ENCODE data around the gene TMEM17. TPM values are rescaled to one million over a fixed set of nuclear protein-coding genes. Genes with fewer than 3 reads are reported as not detected.

TMEM17 gene
- polyA plus RNA-seq (2012; rRNA removed) = 5.5 and 8.6 TPM in 2 replicates
- polyA plus RNA-seq (2012; cell fraction: cytosol; rRNA removed) = 8.2 and 9.5 TPM in 2 replicates
- 3.7 and 8.5 TPM in 2 replicates for polyA plus RNA-seq (2012; cell fraction: nucleus; rRNA removed)

GRCh38 chr2:62505750-62506420, at the start of gene TMEM17:
Gene TMEM17 (minus strand): TSS chr2:62506195. CDS start chr2:62506129, 66 bp downstream.
- H3K9ac ChIP-seq = peak within 1 kb of the TSS; percentile 65

More at GRCh38 chr2:62505750-62506420, at the start of gene TMEM17:
- 0% methylated on average over 12 of the region's 68 CpGs for WGBS (ENCODE audit: low lambda C conversion rate)
- peaks cover 0 to 2% of the 10 kb centered on the region in 2 experiments for H3K36me3 ChIP-seq (replicated peaks in 1 of 2; ENCODE audit: control insufficient read depth in 1 of 2, insufficient read depth in 2 of 2, low read length in 1 of 2)
- H3K9me3 ChIP-seq = no peaks in the 10 kb centered on the region
- H3K27ac ChIP-seq (ENCODE audit: low read depth in 2 of 2, low read length in 1 of 2) = peak within 1 kb of the TSS; percentile 73 to 98
- H3K4me2 ChIP-seq = peak within 1 kb of the TSS; percentile 31
- H3F3A ChIP-seq (replicated peaks; ENCODE audit: insufficient read depth) = peaks cover 28% of the 10 kb centered on the region
- H3K79me2 ChIP-seq (ENCODE audit: insufficient read depth) = no peaks in the 10 kb centered on the region
- H3K9me2 ChIP-seq = no peaks in the 10 kb centered on the region
- peak within 1 kb of the TSS; percentile 62 to 74 for H3K4me3 ChIP-seq (ENCODE audit: low read depth in 2 of 2, low read length in 1 of 2)
- peak; percentile 94 for DNase-seq
- POLR2A ChIA-PET = interaction anchor here (0.7 to 0.9 kb wide), 4 partner anchors 12 to 550 kb away, joined by 3 to 4 read pairs (median 4); no protein-coding TSS in a partner anchor
- H3K4me1 ChIP-seq (ENCODE audit: control insufficient read depth in 1 of 2, insufficient read depth in 2 of 2, low read depth in 1 of 2, low read length in 1 of 2) = peaks cover 0 to 9% of the 10 kb centered on the region in 2 experiments; a peak in 2 of 4 replicates
- CTCF ChIA-PET = interaction anchor here (1.0 to 1.4 kb wide), 5 partner anchors 48 to 282 kb away, joined by 3 to 7 read pairs (median 4); no protein-coding TSS in a partner anchor
- H4K20me1 ChIP-seq (ENCODE audit: insufficient read depth) = no peaks in the 10 kb centered on the region
- H2AFZ ChIP-seq (ENCODE audit: low read depth) = peak within 1 kb of the TSS; percentile 93
- no peak for TF ChIP-seq RFX5 (IDR thresholded peaks at IDR 0.05; ENCODE audit: low read length)
- peak in 1 of 2 experiments; percentile 29; a peak in 1 of 4 replicates for TF ChIP-seq EP300 (IDR thresholded peaks at IDR 0.05; ENCODE audit: borderline replicate concordance in 1 of 2, low read depth in 1 of 2, low read length in 1 of 2)
- peak; percentile 78; the same call in 1 of the 2 replicates for TF ChIP-seq TAF1 (IDR thresholded peaks at IDR 0.05; ENCODE audit: borderline replicate concordance, low read depth, low read length)
- peak; percentile 73 for TF ChIP-seq CHD2 (IDR thresholded peaks at IDR 0.05; ENCODE audit: low read length, partially characterized antibody)
- no peak for TF ChIP-seq RXRA (IDR thresholded peaks at IDR 0.05; ENCODE audit: borderline replicate concordance, low read depth)
- 0 out of 2 replicates have a peak, but pooled peaks have one; percentile 29 for TF ChIP-seq PBX3 (IDR thresholded peaks at IDR 0.05)
- TF ChIP-seq YY1 (IDR thresholded peaks at IDR 0.05; ENCODE audit: low read depth) = peak; percentile 99
- peak; percentile 27; the same call in 1 of the 2 replicates for TF ChIP-seq NFIC (IDR thresholded peaks at IDR 0.05; ENCODE audit: borderline replicate concordance)
- 0 out of 2 replicates have a peak, but pooled peaks have one; percentile 3 for TF ChIP-seq REST (IDR thresholded peaks at IDR 0.05; ENCODE audit: low read depth, low read length)
- peak; percentile 49 for TF ChIP-seq NRF1 (IDR thresholded peaks at IDR 0.05; ENCODE audit: low read depth, low read length)
- TF ChIP-seq POLR2AphosphoS5 (IDR thresholded peaks at IDR 0.05; ENCODE audit: low read depth, low read length) = peak; percentile 44; the same call in 1 of the 2 replicates
- TF ChIP-seq MAX (IDR thresholded peaks at IDR 0.05; ENCODE audit: low read depth) = peak; percentile 94
- no peak for TF ChIP-seq GATA2 (CRISPR knock-in tag; IDR thresholded peaks at IDR 0.05)
- TF ChIP-seq RAD21 (IDR thresholded peaks at IDR 0.05; ENCODE audit: low read length) = 0 out of 2 replicates have a peak, but pooled peaks have one; percentile 15
- no peaks in the 10 kb centered on the region for H3K27me3 ChIP-seq (ENCODE audit: insufficient read depth)

All from SK-N-SH (cell line).